ENCODE measurements around the gene RBMS1. TPM values are rescaled to one million over a fixed set of nuclear protein-coding genes. Genes with fewer than 3 reads are reported as not detected.

The RBMS1 gene
- total and polyA plus RNA-seq, 2 of the 13 experiments (the other 11 are each of a cell fraction or from before 2014, with no cell fraction given), result 55.5 to 110 TPM

DNA sequence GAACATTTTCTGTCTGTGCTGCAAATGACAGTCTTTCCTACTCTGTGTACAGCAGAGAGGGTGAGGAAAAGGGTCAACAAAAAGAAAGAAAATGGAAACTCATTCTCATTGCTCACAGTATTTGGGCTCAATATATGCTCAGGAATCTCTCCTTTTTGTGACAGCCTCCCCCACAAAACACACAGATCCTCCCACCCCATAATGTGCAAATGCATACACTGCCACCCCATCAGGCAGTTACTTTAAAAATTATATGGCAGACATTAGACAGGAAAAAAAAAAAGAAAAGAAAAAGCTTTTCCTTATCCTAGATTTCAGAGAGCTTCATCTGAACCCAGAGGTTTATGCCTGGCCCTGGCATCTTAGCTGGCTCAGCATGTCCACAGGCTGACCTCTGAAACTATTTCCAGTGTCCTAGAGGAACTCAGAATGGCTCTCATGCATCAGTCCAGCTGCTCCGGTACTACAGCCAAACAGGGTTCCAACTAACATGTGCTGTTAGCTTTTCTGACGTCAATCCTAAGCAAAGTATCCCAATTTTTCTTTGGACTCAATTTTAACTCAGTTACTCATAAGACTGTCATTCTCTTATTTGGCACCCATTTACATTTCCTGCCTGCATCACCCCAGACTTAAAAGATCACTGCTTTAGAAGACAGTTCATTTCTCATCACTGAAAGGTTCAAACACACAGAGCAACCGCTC lies 105.9 kb downstream of the RBMS1 start:
- H2AFZ ChIP-seq (ENCODE audit: low read length), result no peak overlapping the region
- WGBS (ENCODE audit: low lambda C conversion rate), result 94% methylated on average over 3 of the region's 3 CpGs
- no peaks in the 10 kb centered on the region for H3K4me1 ChIP-seq (ENCODE audit: insufficient read depth, low read length)
- H3K4me3 ChIP-seq (replicated peaks in 1 of 3; ENCODE audit: insufficient read depth in 1 of 3, low read depth in 2 of 3, low read length in 3 of 3), result no peak overlapping the region
- H3K36me3 ChIP-seq (replicated peaks in 1 of 2; ENCODE audit: control insufficient read depth in 1 of 2, insufficient read depth in 2 of 2, low read length in 2 of 2), result no peaks in the 10 kb centered on the region; a peak in 1 of 5 replicates
- no peak overlapping the region for H3K9ac ChIP-seq (ENCODE audit: insufficient read depth, low read depth, low read length)
- H3K27ac ChIP-seq (ENCODE audit: extremely low read length, insufficient read depth, low read length), result no peak overlapping the region
- no peak overlapping the region for H3K4me2 ChIP-seq (ENCODE audit: low read depth, low read length)
- no peak for DNase-seq (ENCODE audit: low spot score)
- no peak for FAIRE-seq
- peak; percentile 32; the same call in 1 of the 3 replicates for ATAC-seq
- ChIA-PET CTCF (ENCODE audit: low intra/inter-chr PET ratio, low total read pairs) (no interaction called here), POLR2A (no interaction called here)
- in situ Hi-C loops (cut with HindIII; ENCODE audit: extremely low pct_ligation_motif_present, low pct_unique_long_range_greater_than_20kb), result no loop called here
- peaks cover 24% of the 10 kb centered on the region for H4K20me1 ChIP-seq (ENCODE audit: insufficient read depth, low read length)
- no peaks in the 10 kb centered on the region for H3K27me3 ChIP-seq (ENCODE audit: control insufficient read depth in 1 of 2, insufficient read depth in 2 of 2, low read length in 2 of 2)
- BruUV-seq (replicated peaks), result no TSS peak
- intact Hi-C loops (cut with micrococcal nuclease; ENCODE audit: unreplicated experiment), result no loop called here
- H3K79me2 ChIP-seq (ENCODE audit: insufficient read depth, low read length), result peaks cover 35% of the 10 kb centered on the region
- TF ChIP-seq ARNT (IDR thresholded peaks at IDR 0.05), result no peak
- TF ChIP-seq, protein P1, sequence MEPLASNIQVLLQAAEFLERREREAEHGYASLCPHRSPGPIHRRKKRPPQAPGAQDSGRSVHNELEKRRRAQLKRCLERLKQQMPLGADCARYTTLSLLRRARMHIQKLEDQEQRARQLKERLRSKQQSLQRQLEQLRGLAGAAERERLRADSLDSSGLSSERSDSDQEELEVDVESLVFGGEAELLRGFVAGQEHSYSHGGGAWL (CRISPR knock-in tag; IDR thresholded peaks at IDR 0.05), result no peak
- TF ChIP-seq HNRNPL (IDR thresholded peaks at IDR 0.05; ENCODE audit: low read depth, low read length), result no peak
- TF ChIP-seq ZNF747 (CRISPR knock-in tag; IDR thresholded peaks at IDR 0.05; ENCODE audit: borderline replicate concordance), result no peak
- TF ChIP-seq, protein P2, sequence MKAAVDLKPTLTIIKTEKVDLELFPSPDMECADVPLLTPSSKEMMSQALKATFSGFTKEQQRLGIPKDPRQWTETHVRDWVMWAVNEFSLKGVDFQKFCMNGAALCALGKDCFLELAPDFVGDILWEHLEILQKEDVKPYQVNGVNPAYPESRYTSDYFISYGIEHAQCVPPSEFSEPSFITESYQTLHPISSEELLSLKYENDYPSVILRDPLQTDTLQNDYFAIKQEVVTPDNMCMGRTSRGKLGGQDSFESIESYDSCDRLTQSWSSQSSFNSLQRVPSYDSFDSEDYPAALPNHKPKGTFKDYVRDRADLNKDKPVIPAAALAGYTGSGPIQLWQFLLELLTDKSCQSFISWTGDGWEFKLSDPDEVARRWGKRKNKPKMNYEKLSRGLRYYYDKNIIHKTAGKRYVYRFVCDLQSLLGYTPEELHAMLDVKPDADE (CRISPR knock-in tag; IDR thresholded peaks at IDR 0.05), result no peak
- no peak for TF ChIP-seq ZNF17 (CRISPR knock-in tag; IDR thresholded peaks at IDR 0.05)
- TF ChIP-seq, protein P3, sequence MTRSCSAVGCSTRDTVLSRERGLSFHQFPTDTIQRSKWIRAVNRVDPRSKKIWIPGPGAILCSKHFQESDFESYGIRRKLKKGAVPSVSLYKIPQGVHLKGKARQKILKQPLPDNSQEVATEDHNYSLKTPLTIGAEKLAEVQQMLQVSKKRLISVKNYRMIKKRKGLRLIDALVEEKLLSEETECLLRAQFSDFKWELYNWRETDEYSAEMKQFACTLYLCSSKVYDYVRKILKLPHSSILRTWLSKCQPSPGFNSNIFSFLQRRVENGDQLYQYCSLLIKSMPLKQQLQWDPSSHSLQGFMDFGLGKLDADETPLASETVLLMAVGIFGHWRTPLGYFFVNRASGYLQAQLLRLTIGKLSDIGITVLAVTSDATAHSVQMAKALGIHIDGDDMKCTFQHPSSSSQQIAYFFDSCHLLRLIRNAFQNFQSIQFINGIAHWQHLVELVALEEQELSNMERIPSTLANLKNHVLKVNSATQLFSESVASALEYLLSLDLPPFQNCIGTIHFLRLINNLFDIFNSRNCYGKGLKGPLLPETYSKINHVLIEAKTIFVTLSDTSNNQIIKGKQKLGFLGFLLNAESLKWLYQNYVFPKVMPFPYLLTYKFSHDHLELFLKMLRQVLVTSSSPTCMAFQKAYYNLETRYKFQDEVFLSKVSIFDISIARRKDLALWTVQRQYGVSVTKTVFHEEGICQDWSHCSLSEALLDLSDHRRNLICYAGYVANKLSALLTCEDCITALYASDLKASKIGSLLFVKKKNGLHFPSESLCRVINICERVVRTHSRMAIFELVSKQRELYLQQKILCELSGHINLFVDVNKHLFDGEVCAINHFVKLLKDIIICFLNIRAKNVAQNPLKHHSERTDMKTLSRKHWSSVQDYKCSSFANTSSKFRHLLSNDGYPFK (CRISPR knock-in tag; IDR thresholded peaks at IDR 0.05; ENCODE audit: borderline replicate concordance), result no peak
- no peak for TF ChIP-seq ZNF136 (CRISPR knock-in tag; IDR thresholded peaks at IDR 0.05; ENCODE audit: low read depth)
- TF ChIP-seq ZNF253 (CRISPR knock-in tag; IDR thresholded peaks at IDR 0.05; ENCODE audit: borderline replicate concordance), result no peak
- TF ChIP-seq ZNF564 (CRISPR knock-in tag; IDR thresholded peaks at IDR 0.05), result no peak
- H3K9me3 ChIP-seq (ENCODE audit: low read length), result no peaks in the 10 kb centered on the region

All from HepG2 (cell line).